SK-N-SH (cell line): Measurements from ENCODE around the gene PTPRJ.

Source experiments
- CTCF ChIP-seq: fragments of 200-600 bp; sonication (generic); IDR thresholded peaks from 2 replicates; pipeline ENCODE4 v1.6.1; 2017; ENCODE audit warnings: antibody characterized with exemption, mild to moderate bottlenecking, moderate library complexity
- ELF1 ChIP-seq: IDR thresholded peaks from 2 replicates; pipeline ENCODE4 v1.4.0; 2012
- EZH2phosphoT487 ChIP-seq: fragments of 200-600 bp; sonication (generic); IDR thresholded peaks from 2 replicates; pipeline ENCODE4 v1.6.1; 2017; ENCODE audit warnings: low read depth, mixed run types, mild to moderate bottlenecking, antibody characterized with exemption, moderate library complexity, borderline replicate concordance
- JUND ChIP-seq: IDR thresholded peaks from 2 replicates; pipeline ENCODE4 v1.4.0; 2012
- MEF2A ChIP-seq: IDR thresholded peaks from 2 replicates; pipeline ENCODE4 v1.4.0; 2012; ENCODE audit warnings: low read depth, borderline replicate concordance
- POLR2AphosphoS5 ChIP-seq: IDR thresholded peaks from 2 replicates; pipeline ENCODE4 v1.6.1; 2012; ENCODE audit warnings: low read depth, low read length
- YY1 ChIP-seq: IDR thresholded peaks from 2 replicates; pipeline ENCODE4 v1.4.0; 2012; ENCODE audit warnings: low read depth, mild to moderate bottlenecking

- TF ChIP-seq POLR2AphosphoS5, result no peak
- no peak for TF ChIP-seq JUND
- TF ChIP-seq CTCF, result no peak
- TF ChIP-seq ELF1, result no peak
- no peak for TF ChIP-seq EZH2phosphoT487
- no peak for TF ChIP-seq YY1
- TF ChIP-seq MEF2A, result no peak
Measured at GRCh38 chr11:47982616-47983015, 2.3 kb downstream of the PTPRJ start.
